ENCODE measurements around the gene SZT2.

The SZT2 gene

DNA sequence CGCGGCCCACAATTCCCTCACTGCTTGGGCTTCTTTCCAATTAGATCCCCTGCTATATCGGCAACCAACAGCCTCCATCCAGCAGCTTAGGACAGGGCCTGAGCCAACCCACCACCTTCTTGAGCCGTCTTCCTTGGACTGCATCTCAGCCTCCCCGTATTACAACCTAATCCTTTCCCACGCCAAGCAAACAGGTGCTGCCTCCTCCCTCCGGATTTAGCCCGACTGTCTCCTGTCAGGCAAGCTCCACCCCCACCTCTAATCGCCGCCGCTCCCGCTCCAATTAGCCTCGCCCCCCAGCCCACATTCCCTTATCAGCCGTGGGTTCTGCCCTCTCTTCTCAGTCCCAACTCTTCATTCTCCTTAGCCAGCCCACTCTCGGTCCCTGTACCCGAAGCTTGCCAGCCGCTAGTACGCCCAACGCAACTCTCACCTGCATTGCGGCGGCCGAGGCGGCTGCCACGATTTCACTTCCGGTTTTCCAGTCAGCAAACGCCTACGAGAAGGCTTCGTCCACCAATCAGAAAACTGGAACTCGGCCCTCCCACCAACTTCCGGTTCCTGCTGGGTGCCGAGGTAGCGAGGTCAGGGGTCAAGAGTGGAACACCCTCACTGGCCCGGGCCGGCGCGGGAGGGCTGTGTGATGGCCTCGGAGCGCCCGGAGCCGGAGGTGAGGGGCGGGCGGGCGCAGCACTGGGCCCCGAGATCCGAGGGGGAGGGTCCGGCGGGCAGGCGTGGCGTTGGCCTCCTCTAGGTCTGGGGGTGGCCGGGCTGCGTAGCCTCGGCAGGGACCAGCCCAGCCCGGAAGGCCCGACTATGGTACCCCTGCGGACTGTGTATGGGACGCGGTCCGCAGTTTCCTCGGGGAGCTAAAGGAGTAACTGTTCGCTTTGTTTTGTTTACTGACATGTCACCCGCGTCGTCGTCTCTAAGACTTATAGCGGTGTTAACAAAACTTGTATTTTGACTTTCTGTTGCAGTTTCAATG is at the start of gene SZT2, which contains the start of gene MED8:
TSS of gene SZT2 (plus strand) at position 574 of the 988 bp plus-strand sequence. CDS start at position 644, 70 bp downstream.
TSS of gene MED8 (minus strand) at position 475 of the 988 bp plus-strand sequence. CDS start at position 439, 36 bp downstream.
- DNase-seq (ENCODE audit: low read depth): peak; percentile 97

DNA sequence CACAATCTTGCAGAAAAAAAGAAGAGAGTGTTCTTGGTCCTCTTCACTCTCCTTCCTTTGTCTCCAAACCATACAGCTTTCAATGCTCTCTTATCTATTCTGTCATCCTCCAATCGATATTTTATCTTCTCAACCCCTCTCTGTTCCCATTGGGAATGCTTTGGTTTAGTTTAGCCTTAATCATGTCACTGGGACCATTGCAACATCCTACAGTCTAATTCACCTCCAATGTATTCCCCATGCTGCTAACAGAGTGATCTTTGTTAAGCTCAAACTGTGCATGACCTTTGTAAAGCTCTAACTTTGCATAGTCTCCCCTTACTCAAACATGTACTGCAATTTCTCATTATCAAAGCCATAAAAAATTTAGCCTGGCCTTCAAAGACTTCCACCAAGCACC is 49.1 kb upstream of the SZT2 start:
- DNase-seq (ENCODE audit: low read depth): no peak

DNA sequence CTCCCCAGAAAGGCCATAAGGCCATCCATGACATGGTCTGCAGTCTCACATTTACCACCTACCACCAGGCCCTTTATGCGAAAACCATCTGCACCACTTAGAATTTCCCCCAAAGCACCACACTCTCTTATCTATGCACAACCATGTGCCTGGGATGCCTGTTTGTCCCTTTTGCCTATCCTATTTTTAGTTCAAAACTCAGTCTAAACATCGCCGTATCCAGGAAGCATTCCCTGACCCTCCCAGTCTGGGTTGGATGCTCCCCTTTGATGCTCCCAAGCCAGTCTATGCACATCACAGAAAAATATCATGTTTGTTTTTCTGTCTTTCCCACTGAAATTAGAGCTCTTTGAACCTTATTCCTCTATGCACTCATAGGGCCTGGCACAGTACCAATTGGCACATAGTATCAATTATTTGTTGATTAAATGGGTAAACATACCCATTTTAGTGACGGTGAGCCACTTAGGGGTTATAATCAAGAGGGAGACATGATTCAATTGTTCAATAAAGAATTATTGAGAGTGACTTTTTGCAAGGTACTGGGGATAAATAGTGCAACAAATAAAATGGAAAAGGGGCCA is 45.3 kb upstream of the SZT2 start:
- DNase-seq (ENCODE audit: low read depth): no peak

DNA sequence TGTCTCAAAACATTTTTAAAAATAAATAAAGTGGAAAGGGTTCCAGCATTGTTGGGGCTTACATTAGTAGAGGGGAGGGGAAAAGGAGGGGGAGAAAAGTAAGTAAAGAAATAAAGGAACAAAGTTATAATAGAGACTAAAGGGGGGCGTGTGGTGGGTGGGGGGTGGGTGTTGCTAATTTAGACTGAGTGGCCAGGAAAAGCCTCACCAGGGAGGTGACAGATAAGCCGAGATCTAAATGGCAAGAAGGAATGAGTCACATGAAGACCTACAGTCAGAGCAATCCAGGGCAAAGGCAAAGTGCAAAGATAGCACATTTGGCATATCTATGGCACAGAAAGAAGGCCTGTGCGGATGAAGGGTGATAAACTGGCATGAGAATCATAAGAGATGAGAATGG is 44.6 kb upstream of the SZT2 start:
- DNase-seq (ENCODE audit: low read depth): no peak

DNA sequence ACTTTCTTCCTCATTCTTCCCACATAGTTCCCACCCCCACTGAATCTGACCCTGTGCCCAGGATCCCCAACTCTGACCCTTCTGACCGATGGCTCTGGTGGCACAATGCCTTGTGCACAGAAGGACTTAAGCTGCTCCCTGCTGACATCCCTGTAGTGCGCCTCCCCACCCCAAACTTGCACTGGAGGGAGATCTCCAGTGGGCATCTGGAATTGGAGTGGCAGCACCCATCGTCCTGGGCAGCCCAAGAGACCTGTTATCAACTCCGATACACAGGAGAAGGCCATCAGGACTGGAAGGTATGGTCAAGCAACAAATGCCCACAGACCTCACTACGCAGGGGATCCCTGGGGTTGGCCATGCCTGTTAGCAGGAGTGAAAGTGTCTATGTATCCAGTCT is 43.1 kb upstream of the SZT2 start:
- no peak for DNase-seq (ENCODE audit: low read depth)

DNA sequence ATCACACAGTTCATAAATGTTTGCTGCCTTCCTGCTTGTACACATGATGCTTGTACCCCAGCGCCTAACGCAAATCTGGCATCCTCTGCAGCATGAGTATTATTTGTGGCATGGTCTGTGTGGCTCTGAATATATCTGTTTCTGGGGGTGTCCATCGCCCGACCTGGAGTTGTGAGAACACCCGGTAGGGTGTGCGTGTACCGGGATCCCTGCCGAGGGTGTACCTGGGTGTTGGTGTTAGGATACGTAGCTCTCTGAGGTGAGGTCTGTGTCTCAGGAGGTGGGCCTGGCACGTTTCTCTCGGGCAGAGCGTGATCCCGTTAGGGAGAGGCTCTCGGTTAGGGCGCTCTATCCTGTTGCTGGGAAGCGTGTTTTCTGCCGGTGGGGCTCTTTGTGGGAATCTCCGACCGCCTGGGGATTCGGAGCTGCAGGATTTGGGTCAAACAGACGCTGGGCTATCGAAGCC is 41.3 kb upstream of the SZT2 start:
- DNase-seq (ENCODE audit: low read depth): peak; percentile 29

DNA sequence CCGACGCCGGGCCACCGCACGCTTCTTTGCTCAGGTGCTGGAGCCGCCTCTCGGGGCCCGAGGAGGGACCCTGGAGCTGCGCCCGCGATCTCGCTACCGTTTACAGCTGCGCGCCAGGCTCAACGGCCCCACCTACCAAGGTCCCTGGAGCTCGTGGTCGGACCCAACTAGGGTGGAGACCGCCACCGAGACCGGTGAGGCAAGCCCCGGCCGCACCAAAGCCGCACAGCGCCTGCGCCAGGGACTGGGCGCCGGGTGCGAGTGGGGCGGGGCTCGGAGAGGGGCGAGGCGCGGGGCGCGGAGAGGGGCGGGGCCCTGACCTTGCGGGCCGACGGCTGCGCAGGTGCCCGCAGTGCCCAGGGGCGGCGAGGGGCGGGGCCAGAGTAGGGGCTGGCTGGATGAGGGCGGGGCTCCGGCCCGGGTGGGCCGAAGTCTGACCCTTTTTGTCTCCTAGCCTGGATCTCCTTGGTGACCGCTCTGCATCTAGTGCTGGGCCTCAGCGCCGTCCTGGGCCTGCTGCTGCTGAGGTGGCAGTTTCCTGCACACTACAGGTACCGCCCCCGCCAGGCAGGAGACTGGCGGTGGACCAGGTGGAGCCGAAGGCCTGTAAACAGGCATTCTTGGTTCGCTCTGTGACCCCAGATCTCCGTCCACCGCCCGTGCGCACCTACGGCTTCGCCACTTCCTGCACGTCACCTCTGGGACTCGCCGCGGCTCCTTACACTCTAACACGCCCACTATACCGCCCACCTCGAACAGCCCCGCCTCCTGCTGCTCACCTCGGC is 40.7 kb upstream of the SZT2 start:
- peak; percentile 75 for DNase-seq (ENCODE audit: low read depth)

DNA sequence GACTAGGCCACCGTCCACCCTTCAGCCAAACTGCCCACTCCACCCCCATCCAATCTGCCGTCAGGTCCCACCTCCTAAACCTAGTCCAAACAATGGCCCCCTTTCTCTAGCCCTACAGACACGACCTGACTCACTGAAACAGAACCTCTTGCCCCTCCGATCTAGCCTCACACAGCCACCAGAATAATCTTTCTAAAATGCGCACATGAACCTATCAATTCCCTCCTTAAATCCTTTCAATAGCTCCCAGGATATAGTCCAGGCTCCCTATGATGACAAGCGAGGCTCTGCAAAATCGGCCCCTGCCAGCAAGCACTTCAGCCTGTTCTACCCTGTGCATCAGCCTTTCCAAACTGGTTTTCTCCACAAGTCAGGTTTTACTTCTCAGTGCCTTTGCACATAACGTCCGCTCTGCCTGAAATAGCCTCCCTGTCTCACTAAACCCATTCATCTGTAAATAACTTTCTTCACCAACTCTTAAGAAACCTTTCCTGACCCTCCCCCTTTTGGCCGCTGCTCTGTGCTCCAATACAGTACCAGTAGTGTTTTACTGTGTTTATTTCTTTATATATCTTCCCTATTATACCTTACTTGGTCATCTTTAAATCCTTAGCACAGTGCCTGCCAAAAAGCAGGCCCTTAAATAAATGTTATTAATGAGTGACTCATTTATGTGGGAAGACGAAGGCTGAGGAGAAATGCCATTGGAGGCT is 39.9 kb upstream of the SZT2 start:
- DNase-seq (ENCODE audit: low read depth): peak; percentile 48

DNA sequence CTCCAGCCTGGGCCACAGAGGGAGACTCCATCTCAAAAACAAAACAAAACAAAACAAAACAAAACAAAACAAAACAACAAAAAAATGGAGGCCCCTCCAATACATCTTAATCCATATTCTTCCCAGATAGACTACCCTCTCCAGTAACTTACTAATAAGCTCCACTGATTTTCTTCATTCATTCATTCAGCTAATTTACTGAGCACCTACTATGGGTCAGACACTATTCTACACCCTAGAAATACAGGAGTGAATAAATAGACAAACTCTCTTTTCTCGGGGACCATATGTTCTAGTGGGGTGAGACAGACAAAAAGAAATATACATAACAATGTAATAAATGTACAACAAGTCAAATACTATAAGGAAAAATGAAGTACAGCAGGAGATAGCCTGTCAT is 38.7 kb upstream of the SZT2 start:
- no peak for DNase-seq (ENCODE audit: low read depth)

DNA sequence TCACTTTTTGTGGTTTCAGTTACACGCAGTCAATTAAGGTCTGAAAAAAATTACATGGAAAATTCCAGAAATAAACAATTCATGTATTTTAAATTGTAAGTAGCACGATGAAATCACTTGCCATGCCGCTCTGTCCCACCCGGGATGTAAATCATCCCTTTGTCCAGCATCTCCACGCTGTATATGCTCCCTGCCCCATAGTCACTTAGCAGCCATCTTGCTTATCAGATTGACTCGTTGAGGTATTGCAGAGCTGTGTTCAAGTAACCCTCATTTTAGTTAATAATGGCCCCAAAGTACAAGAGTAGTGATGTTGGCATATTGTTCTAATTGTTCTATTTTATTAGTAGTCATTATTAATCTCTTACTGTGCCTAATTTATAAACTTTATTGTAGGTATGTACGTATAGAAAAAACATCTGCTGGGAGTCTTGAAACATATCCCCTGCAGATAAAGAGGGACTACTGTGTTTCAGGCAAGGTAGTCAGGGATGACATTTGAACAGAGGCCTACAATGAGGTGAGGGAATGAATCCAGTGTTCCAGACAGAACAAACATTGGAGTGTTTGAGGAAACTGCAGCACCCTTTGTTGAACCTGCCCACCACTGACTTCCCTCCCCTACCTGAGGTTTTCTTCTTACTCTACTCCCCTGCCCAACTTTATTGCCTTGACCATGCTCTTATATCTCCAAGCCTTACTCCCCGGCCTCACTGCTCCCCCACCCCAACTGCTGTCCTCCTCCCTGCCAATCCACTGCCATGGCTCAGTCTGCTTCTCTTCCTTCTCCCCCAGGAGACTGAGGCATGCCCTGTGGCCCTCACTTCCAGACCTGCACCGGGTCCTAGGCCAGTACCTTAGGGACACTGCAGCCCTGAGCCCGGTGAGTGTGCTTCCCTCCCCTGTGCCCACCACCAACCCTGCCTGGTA is 38.0 kb upstream of the SZT2 start:
- DNase-seq (ENCODE audit: low read depth): no peak

DNA sequence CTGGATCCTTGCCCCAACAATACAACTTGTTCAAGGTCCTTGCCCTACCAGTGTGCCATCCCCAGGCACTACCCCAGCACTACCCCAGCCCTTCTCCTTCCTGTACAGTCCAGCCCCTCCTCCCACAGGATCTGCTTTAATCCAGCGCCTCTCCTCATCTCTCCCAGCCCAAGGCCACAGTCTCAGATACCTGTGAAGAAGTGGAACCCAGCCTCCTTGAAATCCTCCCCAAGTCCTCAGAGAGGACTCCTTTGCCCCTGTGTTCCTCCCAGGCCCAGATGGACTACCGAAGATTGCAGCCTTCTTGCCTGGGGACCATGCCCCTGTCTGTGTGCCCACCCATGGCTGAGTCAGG is 37.4 kb upstream of the SZT2 start:
- DNase-seq (ENCODE audit: low read depth): no peak

DNA sequence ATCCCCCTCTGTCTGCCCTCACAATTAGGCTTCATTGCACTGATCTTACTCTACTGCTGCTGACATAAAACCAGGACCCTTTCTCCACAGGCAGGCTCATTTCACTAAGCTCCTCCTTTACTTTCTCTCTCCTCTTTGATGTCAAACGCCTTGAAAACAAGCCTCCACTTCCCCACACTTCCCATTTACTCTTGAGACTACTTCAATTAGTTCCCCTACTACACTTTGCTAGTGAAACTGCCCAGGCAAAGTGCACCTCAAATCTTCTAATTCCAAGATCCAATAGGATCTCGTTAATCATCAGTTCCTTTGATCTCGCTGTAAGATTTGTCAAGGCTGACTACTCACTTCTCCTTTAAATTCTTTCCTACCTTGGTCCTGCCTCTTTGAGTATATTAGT is 36.8 kb upstream of the SZT2 start:
- no peak for DNase-seq (ENCODE audit: low read depth)

DNA sequence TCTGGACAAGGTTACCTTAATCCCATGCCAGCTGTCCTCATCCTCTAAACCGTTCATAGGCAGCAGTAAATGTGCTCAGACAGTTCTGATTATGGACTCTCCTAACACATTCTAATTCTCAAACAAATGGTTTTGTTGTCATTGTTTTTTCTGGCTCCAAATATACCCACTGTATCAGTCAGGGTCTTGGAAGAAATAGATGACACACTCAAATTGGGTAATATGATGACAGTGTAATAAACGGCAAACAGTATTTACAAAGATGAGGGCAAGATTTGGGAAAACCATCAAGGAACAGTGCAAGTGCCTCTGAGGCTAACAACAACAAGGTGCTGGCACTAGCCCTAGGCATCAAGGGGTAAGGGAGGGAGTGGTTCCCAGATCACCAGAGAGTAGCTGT is 35.2 kb upstream of the SZT2 start:
- no peak for DNase-seq (ENCODE audit: low read depth)

DNA sequence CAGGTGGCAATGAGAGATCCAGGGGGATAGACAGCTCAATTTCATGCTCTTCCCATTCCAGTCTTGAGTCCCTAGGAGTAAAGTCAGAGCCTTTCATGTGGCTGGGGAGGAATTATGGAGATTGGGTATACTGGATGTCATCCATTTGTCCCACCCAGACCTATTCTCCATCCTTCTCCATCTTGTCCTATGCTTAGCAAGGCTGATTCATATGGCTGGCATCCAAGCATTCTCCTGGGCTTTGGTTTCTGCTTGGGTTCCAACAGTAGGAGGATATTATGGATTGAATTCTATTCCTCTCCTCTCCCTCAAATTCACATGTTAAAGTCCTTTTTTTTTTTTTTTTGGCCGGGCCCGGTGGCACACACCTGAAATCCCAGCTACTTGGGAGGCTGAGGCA is 34.8 kb upstream of the SZT2 start:
- DNase-seq (ENCODE audit: low read depth): no peak

DNA sequence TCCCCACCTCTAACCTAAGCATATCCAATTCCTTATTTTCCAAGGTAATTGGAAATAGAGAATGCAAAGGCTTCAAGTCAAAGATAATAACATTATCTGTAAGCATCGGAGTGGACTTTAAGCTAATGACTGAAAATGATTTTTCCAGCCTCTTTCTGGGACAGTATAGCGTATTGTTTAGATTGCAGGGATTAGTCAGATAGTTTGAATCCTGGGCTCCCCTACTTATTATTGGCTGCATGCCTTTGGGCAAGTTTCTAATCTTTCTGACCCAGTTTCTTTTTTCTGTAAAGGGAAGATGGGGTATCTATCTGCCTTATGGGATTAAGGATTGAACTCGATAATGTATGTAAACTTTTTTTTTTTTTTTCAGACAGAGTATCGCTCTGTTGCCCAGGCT is 32.4 kb upstream of the SZT2 start:
- peak; percentile 51 for DNase-seq (ENCODE audit: low read depth)

DNA sequence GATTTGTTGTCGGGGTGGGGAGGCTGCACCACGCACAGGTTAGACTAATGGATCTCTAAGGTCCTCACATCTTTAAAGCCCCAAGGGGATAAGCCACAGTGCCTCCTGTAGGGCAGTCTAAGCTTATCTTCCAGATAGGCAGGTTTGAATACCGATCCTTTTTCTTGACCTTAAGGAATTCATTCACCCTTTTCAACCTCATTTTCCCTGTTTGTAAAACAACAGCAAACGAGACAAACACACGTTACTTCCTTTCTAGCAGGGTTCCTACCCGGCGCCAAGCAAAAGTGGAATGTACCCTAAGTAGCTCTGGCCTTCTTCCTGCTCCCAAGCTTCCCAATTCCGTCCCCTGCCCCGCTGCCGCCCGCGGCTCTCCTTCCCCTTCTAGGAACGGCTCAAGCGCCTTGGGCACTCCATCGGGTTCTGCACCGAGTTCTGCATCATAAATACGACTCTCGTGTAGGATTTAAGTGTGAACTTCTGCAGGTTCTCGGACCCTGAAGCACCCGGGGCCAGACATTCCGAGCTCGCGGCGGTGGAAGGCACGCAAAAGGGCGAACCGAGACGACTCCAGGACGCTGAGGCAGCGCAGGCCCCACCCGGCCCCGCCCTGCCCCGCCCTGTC is 31.5 kb upstream of the SZT2 start:
- peak; percentile 73 for DNase-seq (ENCODE audit: low read depth)

DNA sequence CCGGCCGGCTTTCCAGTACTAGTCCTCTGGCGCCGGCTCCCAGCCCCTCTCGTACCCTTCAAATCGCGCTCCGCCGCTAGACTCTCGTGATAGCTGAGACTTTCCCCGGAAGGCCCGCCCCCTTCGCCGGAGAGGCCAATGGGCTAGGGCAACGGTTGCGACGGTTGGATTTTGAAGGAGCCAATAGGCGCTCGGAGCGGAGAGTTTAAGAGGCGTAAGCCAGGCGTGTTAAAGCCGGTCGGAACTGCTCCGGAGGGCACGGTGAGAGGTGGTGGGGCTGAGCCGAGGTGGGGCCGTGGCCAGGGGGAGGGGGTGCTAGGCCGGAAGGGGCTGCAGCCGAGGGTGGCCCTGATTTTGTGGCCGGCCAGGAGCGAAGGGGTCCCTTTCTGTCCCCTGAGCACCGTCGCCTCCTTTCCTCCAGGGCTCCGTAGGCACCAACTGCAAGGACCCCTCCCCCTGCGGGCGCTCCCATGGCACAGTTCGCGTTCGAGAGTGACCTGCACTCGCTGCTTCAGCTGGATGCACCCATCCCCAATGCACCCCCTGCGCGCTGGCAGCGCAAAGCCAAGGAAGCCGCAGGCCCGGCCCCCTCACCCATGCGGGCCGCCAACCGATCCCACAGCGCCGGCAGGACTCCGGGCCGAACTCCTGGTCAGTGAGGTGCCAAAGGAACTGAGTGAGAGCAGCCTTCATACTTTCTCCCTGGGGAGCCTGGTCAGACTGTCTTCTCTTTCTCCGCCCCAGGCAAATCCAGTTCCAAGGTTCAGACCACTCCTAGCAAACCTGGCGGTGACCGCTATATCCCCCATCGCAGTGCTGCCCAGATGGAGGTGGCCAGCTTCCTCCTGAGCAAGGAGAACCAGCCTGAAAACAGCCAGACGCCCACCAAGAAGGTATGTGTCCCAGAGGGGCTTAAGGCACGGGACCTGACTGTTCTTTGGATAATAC is 30.7 kb upstream of the SZT2 start, which contains the start of gene CDC20:
TSS of gene CDC20 (plus strand) at position 236 of the 948 bp plus-strand sequence. CDS start at position 471, 235 bp downstream.
- peak; percentile 100 for DNase-seq (ENCODE audit: low read depth)

DNA sequence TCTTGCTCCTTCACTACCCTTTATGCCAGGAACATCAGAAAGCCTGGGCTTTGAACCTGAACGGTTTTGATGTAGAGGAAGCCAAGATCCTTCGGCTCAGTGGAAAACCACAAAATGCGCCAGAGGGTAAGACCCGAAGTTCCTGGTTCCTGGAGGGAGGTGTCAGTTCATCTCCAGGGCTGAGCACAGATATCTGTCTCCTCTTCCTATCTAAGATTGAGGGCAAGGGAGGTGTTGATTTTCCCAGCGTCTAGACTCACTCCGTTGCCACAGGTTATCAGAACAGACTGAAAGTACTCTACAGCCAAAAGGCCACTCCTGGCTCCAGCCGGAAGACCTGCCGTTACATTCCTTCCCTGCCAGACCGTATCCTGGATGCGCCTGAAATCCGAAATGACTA is 30.0 kb upstream of the SZT2 start:
- DNase-seq (ENCODE audit: low read depth): peak; percentile 42

DNA sequence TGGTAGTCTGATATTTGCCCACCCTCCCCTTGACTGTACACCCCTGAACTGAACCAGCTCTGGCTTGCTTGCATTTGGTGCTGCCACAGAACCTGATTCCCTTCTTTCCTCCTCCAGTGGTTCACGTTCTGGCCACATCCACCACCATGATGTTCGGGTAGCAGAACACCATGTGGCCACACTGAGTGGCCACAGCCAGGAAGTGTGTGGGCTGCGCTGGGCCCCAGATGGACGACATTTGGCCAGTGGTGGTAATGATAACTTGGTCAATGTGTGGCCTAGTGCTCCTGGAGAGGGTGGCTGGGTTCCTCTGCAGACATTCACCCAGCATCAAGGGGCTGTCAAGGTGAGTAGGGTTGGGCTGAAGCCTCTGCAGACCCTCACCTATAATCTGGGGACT is 29.1 kb upstream of the SZT2 start:
- DNase-seq (ENCODE audit: low read depth): no peak

Measured in ELR (cell line).